ENCODE measurements around the gene METTL2B. TPM values are rescaled to one million over a fixed set of nuclear protein-coding genes. Genes with fewer than 3 reads are reported as not detected.

Gene METTL2B
- total RNA-seq, 1 donor from 2014 or later: 50.5 TPM

- no peak for DNase-seq (ENCODE audit: low read depth, low spot score)
- Mint-ChIP-seq H3K36me3 (ENCODE audit: low read depth) (no peaks in the 10 kb centered on the region), H3K4me3 (no peak overlapping the region), H3K4me1 (no peaks in the 10 kb centered on the region), H3K27me3 (ENCODE audit: low read depth) (peaks cover 10% of the 10 kb centered on the region), H3K27ac (ENCODE audit: unreplicated experiment) (no peak overlapping the region), H3K9me3 (no peaks in the 10 kb centered on the region)
- TF ChIP-seq CTCF (conservative IDR thresholded peaks at IDR 0.05): no peak
Measured at GRCh38 chr7:128434413-128435326, 41.9 kb upstream of the METTL2B start.

- Mint-ChIP-seq H3K4me3 (no peak overlapping the region), H3K4me1 (no peaks in the 10 kb centered on the region), H3K27me3 (ENCODE audit: low read depth) (peaks cover 10% of the 10 kb centered on the region), H3K36me3 (ENCODE audit: low read depth) (no peaks in the 10 kb centered on the region), H3K27ac (ENCODE audit: unreplicated experiment) (no peak overlapping the region), H3K9me3 (no peaks in the 10 kb centered on the region)
- DNase-seq (ENCODE audit: low read depth, low spot score): no peak
- TF ChIP-seq CTCF (conservative IDR thresholded peaks at IDR 0.05): no peak
Measured at GRCh38 chr7:128435327-128435686, 41.2 kb upstream of the METTL2B start.

GRCh38 chr7:128437426-128438332 lies 38.9 kb upstream of the METTL2B start:
- H3K4me1 Mint-ChIP-seq: no peaks in the 10 kb centered on the region
- DNase-seq (ENCODE audit: low read depth, low spot score): no peak
- no peak for TF ChIP-seq CTCF (conservative IDR thresholded peaks at IDR 0.05)
- peaks cover 10% of the 10 kb centered on the region for H3K27me3 Mint-ChIP-seq (ENCODE audit: low read depth)
- no peak overlapping the region for H3K27ac Mint-ChIP-seq (ENCODE audit: unreplicated experiment)
- no peaks in the 10 kb centered on the region for H3K9me3 Mint-ChIP-seq
- no peaks in the 10 kb centered on the region for H3K36me3 Mint-ChIP-seq (ENCODE audit: low read depth)
- H3K4me3 Mint-ChIP-seq: no peak overlapping the region

- Mint-ChIP-seq H3K36me3 (ENCODE audit: low read depth) (no peaks in the 10 kb centered on the region), H3K27ac (ENCODE audit: unreplicated experiment) (no peak overlapping the region), H3K27me3 (ENCODE audit: low read depth) (no peaks in the 10 kb centered on the region), H3K4me3 (no peak overlapping the region), H3K9me3 (no peaks in the 10 kb centered on the region), H3K4me1 (no peaks in the 10 kb centered on the region)
- no peak for TF ChIP-seq CTCF (conservative IDR thresholded peaks at IDR 0.05)
- no peak for DNase-seq (ENCODE audit: low read depth, low spot score)
Measured at GRCh38 chr7:128442356-128442755, 34.2 kb upstream of the METTL2B start.

- Mint-ChIP-seq H3K36me3 (ENCODE audit: low read depth) (no peaks in the 10 kb centered on the region), H3K27ac (ENCODE audit: unreplicated experiment) (peak overlapping the region; percentile 67)
- TF ChIP-seq CTCF (conservative IDR thresholded peaks at IDR 0.05): no peak
Measured at GRCh38 chr7:128443831-128444600, 32.5 kb upstream of the METTL2B start.

More at GRCh38 chr7:128443831-128444600, 32.5 kb upstream of the METTL2B start:
- Mint-ChIP-seq H3K9me3 (no peaks in the 10 kb centered on the region), H3K4me3 (no peak overlapping the region), H3K27me3 (ENCODE audit: low read depth) (no peaks in the 10 kb centered on the region), H3K4me1 (no peaks in the 10 kb centered on the region)
- no peak for DNase-seq (ENCODE audit: low read depth, low spot score)

Data from neural crest cell (in vitro differentiated cells).